Measurements from ENCODE around the gene GMPR2. TPM values are rescaled to one million over a fixed set of nuclear protein-coding genes. Genes with fewer than 3 reads are reported as not detected.
"Not testable (repeated sequence)": the region's sequence is repeated elsewhere in the genome, so short reads cannot be mapped to it uniquely, and the experiment has no call there.

The GMPR2 gene
- total RNA-seq, 1 donor: 31.1 TPM

GRCh38 chr14:24195186-24196070 lies 37.3 kb upstream of the GMPR2 start, which contains the start of gene TM9SF1:
Gene TM9SF1, minus strand, starts transcription at chr14:24195441. Its CDS starts 422 bp downstream, at chr14:24195019.
- Histone ChIP-seq H3K4me1 (ENCODE audit: insufficient read depth, low read length) (peaks cover 36% of the 10 kb centered on the region), H3K27me3 (ENCODE audit: insufficient read depth, low read length) (no peaks in the 10 kb centered on the region), H3K9me3 (ENCODE audit: low read depth, low read length) (no peaks in the 10 kb centered on the region), H3K4me3 (ENCODE audit: low read length) (peak within 1 kb of the TSS; percentile 67)

- Histone ChIP-seq H3K4me1 (ENCODE audit: insufficient read depth, low read length) (peaks cover 36% of the 10 kb centered on the region), H3K27me3 (ENCODE audit: insufficient read depth, low read length) (no peaks in the 10 kb centered on the region), H3K9me3 (ENCODE audit: low read depth, low read length) (no peaks in the 10 kb centered on the region), H3K4me3 (ENCODE audit: low read length) (peak overlapping the region; percentile 67)
Observed at GRCh38 chr14:24196071-24197055, 36.4 kb upstream of the GMPR2 start.

- Histone ChIP-seq H3K27me3 (ENCODE audit: insufficient read depth, low read length) (no peaks in the 10 kb centered on the region), H3K4me3 (ENCODE audit: low read length) (no peak overlapping the region), H3K9me3 (ENCODE audit: low read depth, low read length) (no peaks in the 10 kb centered on the region), H3K4me1 (ENCODE audit: insufficient read depth, low read length) (peaks cover 36% of the 10 kb centered on the region)
Observed at GRCh38 chr14:24197056-24197450, 35.7 kb upstream of the GMPR2 start.

- Histone ChIP-seq H3K9me3 (ENCODE audit: low read depth, low read length) (no peaks in the 10 kb centered on the region), H3K4me1 (ENCODE audit: insufficient read depth, low read length) (peaks cover 36% of the 10 kb centered on the region), H3K27me3 (ENCODE audit: insufficient read depth, low read length) (no peaks in the 10 kb centered on the region)
Observed at GRCh38 chr14:24198814-24199524, 33.8 kb upstream of the GMPR2 start.

GRCh38 chr14:24202538-24202937 lies 30.2 kb upstream of the GMPR2 start:
- H3K9me3 ChIP-seq (ENCODE audit: low read depth, low read length); H3K4me3 ChIP-seq (ENCODE audit: low read length); H3K27me3 ChIP-seq (ENCODE audit: insufficient read depth, low read length): not testable (repeated sequence)
- peaks cover 14% of the 10 kb centered on the region for H3K4me1 ChIP-seq (ENCODE audit: insufficient read depth, low read length)

More at GRCh38 chr14:24198814-24199524, 33.8 kb upstream of the GMPR2 start:
- no peak overlapping the region for H3K4me3 ChIP-seq (ENCODE audit: low read length)

GRCh38 chr14:24203249-24203886 lies 29.4 kb upstream of the GMPR2 start:
- peaks cover 16% of the 10 kb centered on the region for H3K4me1 ChIP-seq (ENCODE audit: insufficient read depth, low read length)
- H3K4me3 ChIP-seq (ENCODE audit: low read length); H3K27me3 ChIP-seq (ENCODE audit: insufficient read depth, low read length); H3K9me3 ChIP-seq (ENCODE audit: low read depth, low read length): not testable (repeated sequence)

GRCh38 chr14:24204163-24205146 lies 28.3 kb upstream of the GMPR2 start:
- Histone ChIP-seq H3K9me3 (ENCODE audit: low read depth, low read length) (no peaks in the 10 kb centered on the region), H3K27me3 (ENCODE audit: insufficient read depth, low read length) (no peaks in the 10 kb centered on the region), H3K4me3 (ENCODE audit: low read length) (no peak overlapping the region), H3K4me1 (ENCODE audit: insufficient read depth, low read length) (peaks cover 7% of the 10 kb centered on the region)

- H3K4me1 ChIP-seq (ENCODE audit: insufficient read depth, low read length): peaks cover 24% of the 10 kb centered on the region
- no peak overlapping the region for H3K4me3 ChIP-seq (ENCODE audit: low read length)
Observed at GRCh38 chr14:24206260-24207103, 26.2 kb upstream of the GMPR2 start.

GRCh38 chr14:24207104-24207551 lies 25.6 kb upstream of the GMPR2 start:
- H3K4me1 ChIP-seq (ENCODE audit: insufficient read depth, low read length): peaks cover 29% of the 10 kb centered on the region
- H3K27me3 ChIP-seq (ENCODE audit: insufficient read depth, low read length): no peaks in the 10 kb centered on the region
- no peak overlapping the region for H3K4me3 ChIP-seq (ENCODE audit: low read length)
- no peaks in the 10 kb centered on the region for H3K9me3 ChIP-seq (ENCODE audit: low read depth, low read length)

More at GRCh38 chr14:24206260-24207103, 26.2 kb upstream of the GMPR2 start:
- H3K9me3 ChIP-seq (ENCODE audit: low read depth, low read length): no peaks in the 10 kb centered on the region
- H3K27me3 ChIP-seq (ENCODE audit: insufficient read depth, low read length): no peaks in the 10 kb centered on the region

GRCh38 chr14:24207625-24208024 lies 25.1 kb upstream of the GMPR2 start:
- Histone ChIP-seq H3K4me3 (ENCODE audit: low read length) (no peak overlapping the region), H3K27me3 (ENCODE audit: insufficient read depth, low read length) (no peaks in the 10 kb centered on the region), H3K4me1 (ENCODE audit: insufficient read depth, low read length) (peaks cover 34% of the 10 kb centered on the region), H3K9me3 (ENCODE audit: low read depth, low read length) (no peaks in the 10 kb centered on the region)

GRCh38 chr14:24211311-24211710 lies 21.4 kb upstream of the GMPR2 start:
- H3K4me1 ChIP-seq (ENCODE audit: insufficient read depth, low read length): peaks cover 62% of the 10 kb centered on the region
- no peaks in the 10 kb centered on the region for H3K9me3 ChIP-seq (ENCODE audit: low read depth, low read length)
- H3K4me3 ChIP-seq (ENCODE audit: low read length): no peak overlapping the region
- H3K27me3 ChIP-seq (ENCODE audit: insufficient read depth, low read length): no peaks in the 10 kb centered on the region

- H3K9me3 ChIP-seq (ENCODE audit: low read depth, low read length): no peaks in the 10 kb centered on the region
- peak within 1 kb of the TSS; percentile 85 for H3K4me3 ChIP-seq (ENCODE audit: low read length)
- peaks cover 57% of the 10 kb centered on the region for H3K4me1 ChIP-seq (ENCODE audit: insufficient read depth, low read length)
- H3K27me3 ChIP-seq (ENCODE audit: insufficient read depth, low read length): no peaks in the 10 kb centered on the region
Observed at GRCh38 chr14:24212924-24213865, 19.5 kb upstream of the GMPR2 start, which contains the start of gene CHMP4A. Gene CHMP4A, minus strand, starts transcription at chr14:24213488. Its CDS starts 49 bp downstream, at chr14:24213439.
